ENCODE data around the gene ASMTL. TPM values are rescaled to one million over a fixed set of nuclear protein-coding genes. Genes with fewer than 3 reads are reported as not detected.
"Not testable (repeated sequence)": the region's sequence is repeated elsewhere in the genome, so short reads cannot be mapped to it uniquely, and the experiment has no call there.

Gene ASMTL
- total RNA-seq, 1 donor from 2014 or later = 11.1 TPM

GRCh38 chrX:1481636-1482529 lies 29.2 kb upstream of the ASMTL start:
- DNase-seq = no peak

GRCh38 chrX:1480082-1480785 lies 27.5 kb upstream of the ASMTL start:
- DNase-seq = no peak

DNA sequence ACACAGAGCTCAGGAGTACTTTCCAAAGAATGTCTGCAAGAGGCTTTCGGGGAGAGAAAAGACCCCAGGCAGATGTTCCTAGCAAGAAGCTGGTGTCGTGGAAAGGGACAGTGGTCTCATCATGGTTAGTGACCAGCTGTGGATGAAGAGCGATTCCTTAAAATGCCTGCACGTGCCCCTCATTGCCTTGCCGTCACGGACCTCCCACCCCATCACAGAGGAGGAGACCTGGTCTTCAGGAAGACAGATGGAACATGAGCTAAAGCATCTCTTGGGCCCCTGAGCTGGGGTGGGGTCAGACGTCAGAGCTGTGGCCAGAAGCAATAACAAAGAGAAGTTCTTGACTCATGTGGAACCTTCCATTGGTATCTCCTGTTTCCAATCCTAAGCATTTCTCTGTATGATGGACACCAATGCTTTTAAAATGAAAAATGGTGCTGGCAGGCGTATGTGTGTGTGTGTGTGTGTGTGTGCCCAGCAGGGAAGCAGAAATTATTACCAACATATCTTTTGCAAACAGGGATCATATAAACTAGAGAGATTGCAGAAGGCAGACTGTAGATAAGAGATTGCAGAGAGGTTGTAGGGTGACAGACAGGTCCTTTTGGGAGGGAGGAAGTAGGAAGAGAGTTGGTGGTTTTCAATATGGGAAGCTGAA lies 25.2 kb upstream of the ASMTL start:
- no peak for DNase-seq

- DNase-seq = no peak
Observed at GRCh38 chrX:1477229-1477628, 24.5 kb upstream of the ASMTL start.

GRCh38 chrX:1476682-1477081 lies 24.0 kb upstream of the ASMTL start:
- no peak for DNase-seq

- DNase-seq = no peak
Observed at GRCh38 chrX:1475881-1476280, 23.2 kb upstream of the ASMTL start.

- DNase-seq = no peak
Observed at GRCh38 chrX:1475481-1475880, 22.8 kb upstream of the ASMTL start.

DNA sequence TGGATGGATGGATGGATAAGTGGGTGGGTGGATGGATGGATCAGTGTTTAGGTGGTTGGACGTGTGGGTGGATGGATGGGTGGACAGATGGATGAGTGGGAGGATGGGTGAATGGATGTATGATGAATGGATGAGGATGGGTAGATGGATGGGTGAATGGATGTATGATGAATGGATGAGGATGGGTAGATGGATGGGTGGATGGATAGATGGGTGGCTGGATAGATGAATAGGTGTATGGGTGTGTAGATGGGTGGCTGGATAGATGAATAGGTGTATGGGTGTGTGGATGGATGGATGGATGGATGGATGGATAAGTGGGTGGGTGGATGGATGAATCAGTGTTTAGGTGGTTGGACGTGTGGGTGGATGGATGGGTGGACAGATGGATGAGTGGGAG lies 21.9 kb upstream of the ASMTL start:
- not testable (repeated sequence) for DNase-seq

GRCh38 chrX:1472975-1473374 lies 20.3 kb upstream of the ASMTL start:
- DNase-seq = no peak

GRCh38 chrX:1468250-1468772 lies 15.6 kb upstream of the ASMTL start:
- DNase-seq = no peak

- DNase-seq = no peak
Observed at GRCh38 chrX:1466971-1467561, 14.4 kb upstream of the ASMTL start.

DNA sequence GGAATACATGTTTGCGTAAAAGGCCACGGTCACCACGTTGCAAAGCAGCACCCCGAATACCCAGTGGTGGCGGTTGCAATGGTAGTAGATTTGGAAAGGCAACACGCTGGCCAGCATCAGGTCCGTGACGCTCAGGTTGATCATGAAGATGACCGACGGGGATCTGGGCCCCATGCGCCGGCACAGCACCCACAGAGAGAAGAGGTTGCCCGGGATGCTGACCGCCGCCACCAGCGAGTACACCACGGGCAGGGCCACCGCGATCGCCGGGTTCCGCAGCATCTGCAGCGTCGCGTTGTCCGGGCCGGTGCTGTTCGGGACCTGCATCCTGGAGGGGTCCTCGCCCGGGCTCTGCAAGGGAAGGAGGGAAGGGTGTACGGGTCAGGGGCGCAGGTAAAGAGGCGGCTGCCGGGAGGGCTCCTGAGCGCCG lies 13.5 kb upstream of the ASMTL start:
- no peak for DNase-seq

GRCh38 chrX:1465286-1466231 lies 12.8 kb upstream of the ASMTL start:
- no peak for DNase-seq

GRCh38 chrX:1464971-1465285 lies 12.2 kb upstream of the ASMTL start:
- no peak for DNase-seq

DNA sequence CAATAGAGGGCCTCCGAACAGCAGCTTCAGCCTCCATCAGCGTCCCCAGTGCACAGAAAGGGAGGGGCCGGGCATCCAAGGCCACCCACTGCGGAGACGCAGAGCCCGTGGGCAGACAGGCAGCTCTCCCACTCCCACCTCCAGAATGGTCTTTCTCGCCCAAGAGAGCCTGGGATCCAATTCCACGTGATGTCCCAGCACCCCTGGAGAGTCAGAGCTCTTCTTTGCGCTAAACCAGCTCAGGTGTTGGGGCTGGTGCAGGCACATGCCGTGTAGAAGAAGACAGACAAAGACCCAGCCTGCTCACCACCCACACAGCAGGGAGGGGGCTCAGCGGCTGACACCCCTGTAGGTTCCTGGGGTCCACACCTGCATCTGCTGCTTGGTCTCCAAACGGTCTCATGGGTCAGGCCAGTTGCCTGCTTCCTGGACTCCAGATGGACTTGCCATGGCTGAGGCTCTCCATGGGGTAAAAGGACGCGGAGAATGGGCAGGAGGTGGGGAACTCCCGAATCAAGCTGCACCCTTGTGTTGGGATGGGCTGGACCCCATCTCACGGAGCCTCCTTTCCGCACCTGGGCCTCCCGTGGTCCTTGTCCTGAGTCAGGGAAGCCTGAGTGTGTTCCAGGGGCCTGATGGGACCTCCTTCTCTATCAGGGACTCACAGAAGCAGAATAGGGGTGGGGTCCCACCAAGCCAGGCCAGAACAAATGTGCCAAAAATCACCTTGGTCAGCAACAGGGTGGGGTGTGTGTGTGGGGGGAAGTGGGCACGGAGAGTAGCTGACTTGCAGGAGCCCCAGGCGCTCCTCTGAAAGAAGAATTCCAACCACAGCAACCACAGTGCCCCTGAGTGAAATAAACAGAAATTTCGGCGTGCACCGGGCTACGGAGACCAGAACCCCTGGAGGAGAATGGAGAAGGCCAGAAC lies 11.6 kb upstream of the ASMTL start:
- DNase-seq = no peak

GRCh38 chrX:1463581-1463980 lies 10.9 kb upstream of the ASMTL start:
- DNase-seq = no peak

GRCh38 chrX:1462596-1463251 lies 10.0 kb upstream of the ASMTL start:
- DNase-seq = no peak

- no peak for DNase-seq
Observed at GRCh38 chrX:1462110-1462509, 9.4 kb upstream of the ASMTL start.

GRCh38 chrX:1455948-1456280 lies 3.2 kb upstream of the ASMTL start:
- DNase-seq = no peak

Measured in occipital lobe (tissue), 2 donors.